RWPE1 (cell line): ENCODE measurements around the gene PRKRIP1.
A peak's percentile ranks its signal among the peaks of the same experiment; 100 is the strongest.
"Not testable (repeated sequence)": the region's sequence is repeated elsewhere in the genome, so short reads cannot be mapped to it uniquely, and the experiment has no call there.

Experiments used
- CTCF ChIA-PET: fragments of 350-600 bp; sonication (Branson Sonifier 250); formaldehyde crosslinking; extraction: SDS; loops from one replicate; lab custom pipeline; 2021; lab: Yijun Ruan, JAX
- POLR2A ChIA-PET: fragments of 400-600 bp; formaldehyde crosslinking; extraction: SDS; loops from one replicate; lab custom pipeline; 2020; ENCODE audit warnings: antibody characterized with exemption; ENCODE audit not compliant: low non-redundant PET; lab: Yijun Ruan, JAX
- DNase-seq: peaks from one replicate; pipeline ENCODE4 v3.0.0; 2012; ENCODE audit warnings: low spot score
- H3K27ac ChIP-seq: fragments of 450-650 bp; 2 replicates; pipeline ENCODE4 v1.5.1; 2017
- CTCF ChIP-seq: fragments of 450-650 bp; conservative IDR thresholded peaks from 2 replicates; pipeline ENCODE4 v1.5.1; 2017; ENCODE audit warnings: low read depth, mild to moderate bottlenecking

The PRKRIP1 gene, protein sequence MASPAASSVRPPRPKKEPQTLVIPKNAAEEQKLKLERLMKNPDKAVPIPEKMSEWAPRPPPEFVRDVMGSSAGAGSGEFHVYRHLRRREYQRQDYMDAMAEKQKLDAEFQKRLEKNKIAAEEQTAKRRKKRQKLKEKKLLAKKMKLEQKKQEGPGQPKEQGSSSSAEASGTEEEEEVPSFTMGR

DNA sequence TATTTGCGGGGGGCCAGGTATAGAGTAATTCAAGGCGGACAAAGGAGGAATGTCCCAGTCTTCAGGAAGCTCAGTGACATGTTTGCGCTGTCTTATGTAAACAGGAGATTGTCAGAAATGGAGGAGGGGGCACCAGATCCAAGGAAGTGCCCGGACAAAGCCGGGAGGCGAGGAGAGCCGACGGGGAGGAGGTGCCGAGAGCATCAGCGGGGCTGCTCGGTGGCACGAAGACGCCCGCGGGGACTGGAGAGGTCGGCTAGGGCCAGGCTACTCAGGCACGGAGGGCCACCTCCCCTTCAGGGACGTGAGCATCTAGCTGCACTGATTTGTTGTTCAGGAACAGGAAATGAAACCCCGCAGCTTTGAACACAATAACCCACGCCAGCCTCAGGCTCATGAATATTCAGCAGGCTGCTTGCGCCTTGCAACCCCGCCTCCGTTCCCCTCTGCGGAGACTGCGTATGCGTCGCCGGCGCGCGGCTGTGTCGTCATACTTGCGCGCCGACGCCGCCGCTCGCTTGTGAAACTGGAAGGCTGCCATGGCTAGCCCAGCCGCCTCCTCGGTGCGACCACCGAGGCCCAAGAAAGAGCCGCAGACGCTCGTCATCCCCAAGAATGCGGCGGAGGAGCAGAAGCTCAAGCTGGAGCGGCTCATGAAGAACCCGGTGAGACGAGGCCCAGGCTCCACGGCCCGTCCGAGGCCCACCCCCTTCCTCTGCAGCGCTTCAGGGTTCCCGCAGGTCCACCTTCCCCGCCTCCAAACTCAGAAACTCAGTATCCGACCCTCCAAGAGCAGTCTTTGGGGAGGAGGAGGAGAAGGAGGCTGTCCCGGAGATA lies at the start of gene PRKRIP1:
PRKRIP1 (plus strand) TSS at position 491 of the 837 bp plus-strand sequence; CDS start at position 540, 49 bp downstream.
- peak within 1 kb of the TSS; percentile 82 for H3K27ac ChIP-seq
- POLR2A ChIA-PET = interaction anchor here (0.6 kb wide), 1 partner anchor 127 kb away, joined by 3 read pairs; no protein-coding TSS in a partner anchor
- CTCF ChIA-PET = interaction anchor here (0.5 to 1.3 kb wide), 3 partner anchors 9 to 185 kb away, joined by 3 to 4 read pairs (median 4); no protein-coding TSS in a partner anchor
- peak; percentile 92 for DNase-seq
- no peak for TF ChIP-seq CTCF

DNA sequence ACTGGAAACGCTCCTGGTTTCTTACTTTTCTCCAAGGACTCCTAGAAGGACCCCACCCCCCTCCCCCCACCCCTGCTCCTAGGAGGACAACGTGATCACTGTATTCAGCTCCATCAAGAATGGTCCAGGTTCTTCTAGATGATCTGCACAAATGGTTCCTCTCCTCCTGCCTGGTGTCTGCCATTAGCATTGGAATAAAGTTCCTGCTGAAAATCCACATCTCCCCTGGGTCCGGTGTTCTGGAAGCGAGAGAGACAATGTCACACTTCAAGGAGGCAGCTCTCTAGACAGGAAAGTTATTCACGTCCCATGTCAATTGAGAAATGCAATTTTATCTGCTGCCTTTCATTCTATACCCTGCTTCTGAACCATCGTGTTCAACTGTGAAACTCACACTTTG lies 49.2 kb upstream of the PRKRIP1 start:
- H3K27ac ChIP-seq, CTCF ChIA-PET, POLR2A ChIA-PET, DNase-seq: not testable (repeated sequence)

DNA sequence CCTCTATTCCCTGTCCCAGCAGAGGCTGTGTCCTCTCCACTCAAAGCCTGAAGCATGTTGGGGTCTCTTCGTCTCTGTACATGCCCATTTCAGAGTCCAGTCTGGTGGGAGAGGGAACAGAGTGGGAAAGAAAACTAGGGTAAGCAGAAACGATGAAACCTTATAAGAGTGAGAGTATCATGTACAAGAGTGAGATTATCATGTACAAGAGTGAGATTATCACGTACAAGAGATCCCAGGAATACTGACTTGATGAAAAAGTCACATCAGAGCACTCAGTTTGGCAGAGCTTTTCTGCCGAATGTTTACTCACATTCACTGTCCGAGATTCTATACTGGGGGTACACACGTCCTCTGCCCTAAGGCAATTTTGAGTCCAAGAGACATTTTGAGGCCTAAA lies 39.8 kb upstream of the PRKRIP1 start, which contains the start of gene SPDYE6:
SPDYE6 (minus strand) TSS at position 101 of the 400 bp plus-strand sequence. CDS start 421 bp downstream, outside the sequence.
- POLR2A ChIA-PET, CTCF ChIA-PET, DNase-seq, H3K27ac ChIP-seq: not testable (repeated sequence)

- CTCF ChIA-PET = interaction anchor here (0.6 to 0.7 kb wide), 2 partner anchors 20 to 857 kb away, joined by 4 read pairs; no protein-coding TSS in a partner anchor
Observed at GRCh38 chr7:102363549-102364393, 32.4 kb upstream of the PRKRIP1 start.

DNA sequence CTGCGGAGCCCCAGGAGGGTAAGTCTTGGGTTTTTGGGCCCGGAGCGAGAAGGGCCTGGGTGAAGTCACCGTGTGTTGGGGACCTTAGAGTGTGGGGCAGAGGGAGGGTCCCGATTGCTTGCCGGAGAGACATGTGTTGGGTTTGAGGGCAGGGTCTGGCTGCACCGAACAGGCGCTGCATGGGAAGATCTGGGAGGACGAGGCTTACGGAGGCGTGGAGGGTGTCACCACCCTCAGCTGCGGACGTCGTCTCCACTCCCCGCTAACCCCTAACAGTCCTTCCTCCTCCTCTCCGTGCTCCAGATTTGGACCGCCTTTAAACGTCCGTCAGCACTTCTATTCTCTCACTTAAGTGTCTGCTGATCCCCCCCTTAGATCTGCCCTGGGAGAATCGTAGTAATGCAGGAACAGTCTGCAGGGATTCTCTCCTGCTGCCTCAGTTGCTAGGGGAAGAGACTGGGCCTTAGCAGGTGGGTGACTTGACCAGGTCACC lies 31.7 kb upstream of the PRKRIP1 start:
- POLR2A ChIA-PET, DNase-seq: not testable (repeated sequence)
- peak overlapping the region; percentile 81 for H3K27ac ChIP-seq
- CTCF ChIA-PET = interaction anchor here (0.6 to 0.7 kb wide), 2 partner anchors 19 to 858 kb away, joined by 4 read pairs; no protein-coding TSS in a partner anchor

More at GRCh38 chr7:102363549-102364393, 32.4 kb upstream of the PRKRIP1 start:
- peak; percentile 77 for DNase-seq
- peak overlapping the region; percentile 81 for H3K27ac ChIP-seq
- POLR2A ChIA-PET = not testable (repeated sequence)

DNA sequence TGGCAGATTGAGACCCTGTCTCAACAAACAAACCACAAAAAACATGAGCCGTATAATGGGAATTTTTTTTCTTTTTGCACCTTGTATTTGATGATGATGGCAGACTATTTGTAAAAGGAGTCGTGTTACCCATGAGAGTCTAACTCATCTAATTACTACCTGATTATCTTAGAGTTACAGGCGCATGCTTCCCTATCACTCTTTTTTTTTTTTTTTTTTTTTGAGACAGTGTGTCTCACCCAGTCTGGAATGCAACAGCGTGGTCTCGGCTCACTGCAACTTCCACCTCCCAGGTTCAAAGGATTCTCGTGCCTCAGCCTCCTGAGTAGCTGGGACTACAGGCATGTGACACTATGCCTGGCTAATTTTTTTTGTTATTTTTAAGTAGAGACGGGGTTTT lies 30.8 kb upstream of the PRKRIP1 start:
- POLR2A ChIA-PET, H3K27ac ChIP-seq, DNase-seq, CTCF ChIA-PET: not testable (repeated sequence)

- DNase-seq, CTCF ChIA-PET, POLR2A ChIA-PET, H3K27ac ChIP-seq: not testable (repeated sequence)
Observed at GRCh38 chr7:102370038-102370437, 26.1 kb upstream of the PRKRIP1 start.

DNA sequence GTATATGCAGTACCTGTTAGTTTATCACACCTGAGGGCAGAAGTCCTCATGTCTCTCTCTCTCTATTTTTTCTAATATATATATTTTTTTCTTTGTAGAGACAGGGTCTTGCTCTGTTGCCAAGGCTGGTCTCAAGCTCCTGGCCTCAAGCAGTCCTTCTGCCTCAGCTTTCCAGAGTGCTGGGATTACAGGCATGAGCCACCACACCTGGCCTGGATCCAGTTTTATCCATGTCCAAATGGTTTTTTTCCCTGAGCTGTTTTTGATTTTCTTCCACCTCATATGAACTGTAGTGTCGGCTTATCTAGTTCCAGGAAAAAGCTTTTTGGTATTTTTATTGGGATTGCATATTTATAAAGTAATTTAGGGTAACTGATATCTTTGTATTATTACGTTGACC lies 23.4 kb upstream of the PRKRIP1 start:
- CTCF ChIA-PET = not testable (repeated sequence)

GRCh38 chr7:102376964-102377466 lies 19.1 kb upstream of the PRKRIP1 start:
- DNase-seq = no peak
- ChIA-PET POLR2A (no interaction called here), CTCF (no interaction called here)
- no peak for TF ChIP-seq CTCF
- no peak overlapping the region for H3K27ac ChIP-seq

More for the DNA sequence above, 23.4 kb upstream of the PRKRIP1 start:
- H3K27ac ChIP-seq, POLR2A ChIA-PET, DNase-seq: not testable (repeated sequence)

GRCh38 chr7:102380837-102381236 lies 15.3 kb upstream of the PRKRIP1 start:
- POLR2A ChIA-PET, DNase-seq: not testable (repeated sequence)
- CTCF ChIA-PET = interaction anchor here (0.6 kb wide), 1 partner anchor 63 kb away, joined by 4 read pairs; no protein-coding TSS in a partner anchor

GRCh38 chr7:102381696-102382425 lies 14.3 kb upstream of the PRKRIP1 start:
- CTCF ChIA-PET, POLR2A ChIA-PET, DNase-seq, H3K27ac ChIP-seq: not testable (repeated sequence)

More at GRCh38 chr7:102380837-102381236, 15.3 kb upstream of the PRKRIP1 start:
- not testable (repeated sequence) for H3K27ac ChIP-seq
